GM19328 (cell line): Measurements from ENCODE around the gene RRP12.
"Not testable (repeated sequence)": the region's sequence is repeated elsewhere in the genome, so short reads cannot be mapped to it uniquely, and the experiment has no call there.

Source experiments
- ATAC-seq: cut with Tn5 transposase; IDR thresholded peaks from one replicate; pipeline ENCODE4 v1.9.1; 2021; ENCODE audit warnings: mild to moderate bottlenecking, moderate library complexity; ENCODE audit not compliant: unreplicated experiment

Gene RRP12, protein sequence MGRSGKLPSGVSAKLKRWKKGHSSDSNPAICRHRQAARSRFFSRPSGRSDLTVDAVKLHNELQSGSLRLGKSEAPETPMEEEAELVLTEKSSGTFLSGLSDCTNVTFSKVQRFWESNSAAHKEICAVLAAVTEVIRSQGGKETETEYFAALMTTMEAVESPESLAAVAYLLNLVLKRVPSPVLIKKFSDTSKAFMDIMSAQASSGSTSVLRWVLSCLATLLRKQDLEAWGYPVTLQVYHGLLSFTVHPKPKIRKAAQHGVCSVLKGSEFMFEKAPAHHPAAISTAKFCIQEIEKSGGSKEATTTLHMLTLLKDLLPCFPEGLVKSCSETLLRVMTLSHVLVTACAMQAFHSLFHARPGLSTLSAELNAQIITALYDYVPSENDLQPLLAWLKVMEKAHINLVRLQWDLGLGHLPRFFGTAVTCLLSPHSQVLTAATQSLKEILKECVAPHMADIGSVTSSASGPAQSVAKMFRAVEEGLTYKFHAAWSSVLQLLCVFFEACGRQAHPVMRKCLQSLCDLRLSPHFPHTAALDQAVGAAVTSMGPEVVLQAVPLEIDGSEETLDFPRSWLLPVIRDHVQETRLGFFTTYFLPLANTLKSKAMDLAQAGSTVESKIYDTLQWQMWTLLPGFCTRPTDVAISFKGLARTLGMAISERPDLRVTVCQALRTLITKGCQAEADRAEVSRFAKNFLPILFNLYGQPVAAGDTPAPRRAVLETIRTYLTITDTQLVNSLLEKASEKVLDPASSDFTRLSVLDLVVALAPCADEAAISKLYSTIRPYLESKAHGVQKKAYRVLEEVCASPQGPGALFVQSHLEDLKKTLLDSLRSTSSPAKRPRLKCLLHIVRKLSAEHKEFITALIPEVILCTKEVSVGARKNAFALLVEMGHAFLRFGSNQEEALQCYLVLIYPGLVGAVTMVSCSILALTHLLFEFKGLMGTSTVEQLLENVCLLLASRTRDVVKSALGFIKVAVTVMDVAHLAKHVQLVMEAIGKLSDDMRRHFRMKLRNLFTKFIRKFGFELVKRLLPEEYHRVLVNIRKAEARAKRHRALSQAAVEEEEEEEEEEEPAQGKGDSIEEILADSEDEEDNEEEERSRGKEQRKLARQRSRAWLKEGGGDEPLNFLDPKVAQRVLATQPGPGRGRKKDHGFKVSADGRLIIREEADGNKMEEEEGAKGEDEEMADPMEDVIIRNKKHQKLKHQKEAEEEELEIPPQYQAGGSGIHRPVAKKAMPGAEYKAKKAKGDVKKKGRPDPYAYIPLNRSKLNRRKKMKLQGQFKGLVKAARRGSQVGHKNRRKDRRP (N-terminal part only)

GRCh38 chr10:97400665-97401454, at the start of gene RRP12:
Gene RRP12, minus strand, starts transcription at chr10:97401340. Its CDS starts 109 bp downstream, at chr10:97401231.
- ATAC-seq, result peak; percentile 94

DNA sequence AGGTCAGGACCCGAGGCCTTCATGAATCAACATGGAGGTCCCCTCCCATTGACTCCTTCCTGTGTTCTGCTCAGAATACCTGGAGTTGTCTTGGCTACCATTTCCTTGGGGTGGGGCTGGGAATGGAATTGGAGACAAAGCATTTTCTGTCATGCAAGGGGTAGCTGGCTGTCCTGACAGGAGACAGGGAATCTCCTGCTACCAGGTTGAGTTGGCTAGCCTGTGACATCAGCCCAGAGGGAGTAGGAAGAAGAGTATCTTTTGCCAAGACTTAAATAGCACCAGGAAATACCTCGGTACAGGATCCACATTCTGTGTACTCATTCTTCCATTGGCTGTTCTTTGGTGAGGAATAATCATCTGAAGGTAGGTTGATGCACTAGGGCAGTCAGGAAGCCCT, 49.7 kb upstream of the RRP12 start:
- no peak for ATAC-seq

- peak; percentile 95 for ATAC-seq
Measured at GRCh38 chr10:97445722-97446639, 44.8 kb upstream of the RRP12 start, which contains the start of the genes EXOSC1 and ZDHHC16. Gene EXOSC1, minus strand, starts transcription at chr10:97446006. Its CDS starts 21 bp downstream, at chr10:97445985. Gene ZDHHC16, plus strand, starts transcription at chr10:97446175. Its CDS starts 5,501 bp downstream, at chr10:97451676.

DNA sequence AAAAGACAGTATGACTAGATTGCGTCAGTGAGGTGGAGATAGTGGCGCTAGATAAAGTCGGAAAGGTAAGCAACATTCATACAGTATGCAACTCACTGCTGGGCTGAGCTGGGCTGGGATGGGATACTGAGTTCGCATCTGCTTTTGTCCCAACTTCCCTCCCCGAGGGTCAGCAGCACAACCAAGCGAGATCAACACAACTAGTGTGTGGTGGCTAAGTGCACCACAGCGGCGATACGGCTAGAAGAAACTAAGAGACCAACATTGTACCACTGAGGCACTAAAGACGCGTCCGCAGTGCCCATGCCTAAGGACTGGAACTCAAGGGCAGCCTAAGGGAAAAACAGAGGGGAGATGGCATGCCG, 44.2 kb upstream of the RRP12 start:
- no peak for ATAC-seq

GRCh38 chr10:97444212-97444611, 43.1 kb upstream of the RRP12 start:
- ATAC-seq, result no peak

DNA sequence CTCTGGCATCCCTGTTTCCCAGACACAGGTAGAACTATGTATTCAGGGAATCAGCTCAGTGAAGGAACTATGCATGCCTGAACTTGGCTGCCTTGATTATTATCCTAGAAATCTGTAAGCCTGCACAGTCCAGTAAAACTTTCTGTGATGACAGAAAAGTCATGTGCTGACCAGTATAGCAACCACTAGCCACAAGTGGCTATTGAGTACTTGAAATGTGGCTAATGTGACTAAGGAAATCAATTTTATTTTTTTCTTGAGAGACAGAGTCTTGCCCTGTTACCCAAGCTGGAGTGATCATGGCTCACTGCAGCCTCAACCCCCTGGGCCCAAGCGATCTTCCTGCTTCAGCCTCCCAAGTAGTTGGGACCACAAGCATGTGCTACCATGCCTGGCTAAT, 41.1 kb upstream of the RRP12 start:
- ATAC-seq, result no peak

- ATAC-seq, result no peak
Measured at GRCh38 chr10:97435211-97435610, 34.1 kb upstream of the RRP12 start.

DNA sequence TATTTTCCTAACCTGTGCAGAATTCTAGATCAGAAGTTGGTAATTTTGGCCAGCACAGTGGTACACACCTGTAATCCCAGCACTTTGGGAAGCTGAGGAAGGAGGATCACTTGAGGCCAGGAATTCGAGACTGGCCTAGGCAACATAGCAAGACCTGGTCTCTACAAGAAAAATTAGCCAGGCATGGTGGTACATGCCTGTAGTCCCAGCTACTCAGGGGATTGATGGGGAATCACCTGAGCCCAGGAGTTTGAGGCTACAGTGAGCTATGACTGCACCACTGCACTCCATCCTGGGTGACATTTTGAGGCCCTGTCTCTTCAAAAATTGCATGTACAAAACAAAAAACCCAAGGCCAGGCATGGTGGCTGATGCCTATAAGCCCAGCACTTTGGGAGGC, 33.4 kb upstream of the RRP12 start:
- no peak for ATAC-seq

DNA sequence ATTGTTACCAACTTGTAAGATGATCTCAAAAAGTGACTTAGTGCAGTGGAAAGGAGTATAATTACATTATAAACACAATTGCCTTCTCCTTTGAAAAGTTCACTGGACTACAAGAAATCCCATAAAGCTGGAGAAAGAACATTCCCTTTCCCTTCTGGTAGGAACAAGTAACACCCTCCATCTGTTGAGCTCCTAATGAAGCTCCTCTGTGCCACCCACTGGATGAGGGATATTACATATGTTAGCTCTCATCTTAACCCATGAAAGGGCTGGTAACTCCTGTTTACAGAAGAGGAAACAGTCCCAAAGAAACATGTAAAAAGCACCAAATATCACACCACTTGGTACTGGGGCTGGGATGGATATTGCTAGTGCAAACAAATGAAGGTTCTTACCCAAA, 32.9 kb upstream of the RRP12 start:
- ATAC-seq, result no peak

DNA sequence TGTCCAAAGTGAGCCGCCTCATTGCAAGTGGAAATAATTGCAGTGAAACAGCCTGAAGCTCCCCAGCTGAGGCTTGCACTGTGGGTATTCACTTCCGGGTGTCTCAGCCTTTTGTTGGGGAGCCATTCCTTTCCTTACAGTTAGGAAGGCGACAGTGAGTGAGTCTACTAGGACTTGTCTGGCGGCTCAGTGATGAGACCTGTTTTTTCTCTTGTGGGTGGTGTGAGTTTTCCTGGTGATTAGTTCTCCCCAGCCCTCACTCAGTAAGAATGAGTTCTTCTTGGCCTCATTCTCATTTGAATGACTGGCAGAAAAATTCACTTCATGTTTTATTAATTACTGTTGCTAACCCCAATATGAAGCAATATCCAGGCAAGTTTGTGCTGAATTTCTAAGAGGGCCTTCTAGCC, 27.4 kb upstream of the RRP12 start:
- ATAC-seq, result no peak

DNA sequence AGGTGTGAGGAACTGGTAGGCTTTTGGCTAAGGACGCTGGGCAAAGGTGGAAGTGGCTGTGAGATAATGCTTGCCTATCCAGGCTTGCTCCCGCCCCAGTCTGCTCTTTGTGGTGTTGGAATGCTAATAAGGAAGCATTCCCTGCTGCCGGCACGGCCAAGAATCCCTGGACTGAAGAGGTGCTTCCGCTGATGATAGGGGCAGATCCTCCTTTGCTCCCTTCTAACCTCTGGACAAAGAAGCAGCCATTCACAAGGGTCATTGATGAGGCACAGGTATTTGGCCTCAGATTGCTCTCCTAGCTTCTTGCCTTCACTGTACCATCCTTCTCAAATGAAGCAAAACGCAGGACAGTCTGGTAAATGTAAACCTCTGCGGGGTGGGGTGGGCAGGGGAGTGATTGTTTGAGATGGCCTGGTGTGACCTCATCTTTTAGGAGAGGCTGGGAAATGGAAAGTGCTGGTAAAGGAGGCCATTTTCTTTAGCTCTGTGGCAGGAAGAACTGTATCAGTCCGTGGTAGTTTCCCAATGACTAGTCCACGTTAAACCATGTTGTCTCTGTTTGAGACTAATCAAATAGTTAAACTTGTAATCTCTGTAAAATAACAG, 26.5 kb upstream of the RRP12 start:
- ATAC-seq, result no peak

DNA sequence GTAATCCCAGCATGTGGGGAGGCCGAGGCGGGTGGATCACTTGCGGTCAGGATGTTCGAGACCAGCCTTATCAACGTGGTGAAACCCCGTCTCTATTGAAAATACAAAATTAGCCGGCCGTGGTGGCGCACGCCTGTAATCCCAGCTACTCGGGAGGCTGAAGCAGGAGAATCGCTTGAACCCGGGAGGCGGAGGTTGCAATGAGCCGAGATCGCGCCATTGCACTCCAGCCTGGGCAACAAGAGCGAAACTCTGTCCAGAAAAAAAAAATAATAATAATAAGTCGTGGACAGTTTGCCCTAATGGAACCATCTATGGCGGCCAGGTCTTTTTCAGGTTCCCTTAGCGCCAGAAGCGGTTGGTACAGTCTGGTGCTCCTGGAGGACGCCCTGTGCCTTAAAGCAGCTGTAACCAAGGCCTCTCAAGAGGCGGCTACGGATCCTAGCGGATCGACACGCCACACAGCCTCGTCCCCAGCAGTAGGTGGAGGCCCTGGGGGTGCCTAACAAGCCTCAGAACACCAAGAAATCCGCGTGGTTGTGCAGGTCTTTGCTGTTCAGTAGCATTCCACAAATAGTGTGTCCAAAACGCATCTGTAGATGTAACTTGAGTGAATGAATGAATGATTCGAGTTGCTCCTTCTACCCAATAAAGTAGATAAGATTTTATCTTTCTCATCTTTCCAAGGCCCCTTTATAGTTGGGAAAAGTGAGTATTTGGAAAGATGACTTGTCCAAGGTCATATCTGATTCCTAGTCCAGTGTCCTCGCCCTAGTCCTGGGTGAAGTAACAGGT, 25.8 kb upstream of the RRP12 start:
- ATAC-seq, result no peak

GRCh38 chr10:97425964-97426775, 25.0 kb upstream of the RRP12 start, which contains the start of gene PGAM1:
Gene PGAM1, plus strand, starts transcription at chr10:97426191. Its CDS starts 117 bp downstream, at chr10:97426308.
- peak; percentile 82 for ATAC-seq

DNA sequence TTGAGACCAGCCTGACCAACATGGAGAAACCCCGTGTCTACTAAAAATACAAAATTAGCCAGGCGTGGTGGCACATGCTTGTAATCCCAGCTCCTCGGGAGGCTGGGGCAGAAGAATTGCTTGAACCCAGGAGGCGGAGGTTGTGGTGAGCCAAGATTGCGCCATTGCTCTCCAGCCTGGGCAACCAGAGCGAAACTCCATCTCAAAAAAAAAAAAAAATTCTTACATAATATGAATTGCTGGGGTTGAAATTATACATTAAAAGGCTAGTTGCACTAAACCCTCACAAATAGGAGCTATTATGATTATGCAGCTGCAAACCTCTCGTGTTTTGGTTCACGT, 22.6 kb upstream of the RRP12 start:
- ATAC-seq, result not testable (repeated sequence)

DNA sequence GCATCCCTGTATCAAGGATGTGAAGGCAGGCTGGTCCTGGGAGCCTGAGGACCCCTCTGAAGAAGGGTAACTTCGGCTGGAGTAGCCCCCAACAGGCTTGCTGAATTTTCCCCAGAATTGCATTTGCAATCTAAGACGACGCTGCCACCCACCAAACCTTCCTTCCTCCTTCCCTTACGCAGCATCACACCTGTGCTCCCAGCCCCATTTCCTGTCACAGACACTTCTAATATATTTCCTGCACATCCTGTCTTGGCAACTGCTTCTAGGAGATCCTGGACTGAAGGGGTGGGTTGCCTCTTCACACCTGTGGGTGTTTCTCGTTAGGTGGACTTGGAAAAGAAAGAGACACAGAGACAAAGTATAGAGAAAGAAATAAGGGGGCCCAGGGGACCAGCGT, 15.4 kb upstream of the RRP12 start:
- ATAC-seq, result no peak

DNA sequence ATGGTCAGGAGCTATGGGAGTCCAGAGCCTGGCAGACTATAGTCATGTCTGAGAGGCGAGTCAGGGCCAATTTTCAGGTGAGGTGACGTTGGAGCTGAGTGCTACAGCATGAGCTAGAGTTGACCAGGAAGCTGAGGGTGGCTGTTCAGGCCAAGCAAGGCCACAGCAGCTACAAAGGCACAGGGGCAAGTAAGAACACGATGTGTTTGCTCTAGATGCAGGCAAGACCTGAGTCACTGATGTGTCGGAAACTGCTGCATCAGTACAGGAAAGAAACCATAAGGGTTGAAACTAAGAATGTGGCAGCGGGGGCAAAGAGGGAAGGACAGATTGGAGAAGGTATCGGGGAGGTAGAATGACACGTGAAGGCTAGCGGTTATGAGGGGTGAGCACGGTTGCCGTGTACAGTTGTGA, 11.8 kb upstream of the RRP12 start:
- no peak for ATAC-seq

- no peak for ATAC-seq
Measured at GRCh38 chr10:97411406-97411805, 10.3 kb upstream of the RRP12 start.
